ENCODE measurements around the gene CYSTM1.
"Not testable (repeated sequence)": the region's sequence is repeated elsewhere in the genome, so short reads cannot be mapped to it uniquely, and the experiment has no call there.

The CYSTM1 gene

GRCh38 chr5:140151144-140152021 lies 23.6 kb upstream of the CYSTM1 start:
- DNase-seq, result no peak

GRCh38 chr5:140152022-140152999 lies 22.7 kb upstream of the CYSTM1 start:
- no peak for DNase-seq

DNA sequence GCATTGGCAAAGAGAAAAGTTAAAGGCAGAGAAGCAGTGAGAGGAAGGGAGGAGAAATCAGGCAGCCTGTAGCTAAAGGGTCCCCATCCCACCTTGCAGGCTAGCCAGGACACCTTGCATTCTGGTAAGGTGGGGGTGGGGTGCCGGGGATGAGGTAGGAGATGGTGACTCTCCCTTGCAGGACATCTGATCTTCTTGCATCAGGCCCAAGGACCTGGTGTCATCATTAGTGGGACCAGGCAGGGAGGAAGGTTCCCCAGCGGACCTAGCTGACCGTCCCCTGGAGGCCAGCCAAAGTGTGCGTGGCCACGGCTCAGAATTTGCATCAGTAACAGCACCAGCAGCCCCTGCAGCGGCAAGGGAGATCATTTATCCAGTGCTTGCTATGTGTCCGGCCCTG lies 21.7 kb upstream of the CYSTM1 start:
- no peak for DNase-seq

GRCh38 chr5:140153905-140154304 lies 21.1 kb upstream of the CYSTM1 start:
- no peak for DNase-seq

- not testable (repeated sequence) for DNase-seq
These were observed 20.1 kb upstream of the CYSTM1 start for GRCh38 chr5:140154710-140155381.

DNA sequence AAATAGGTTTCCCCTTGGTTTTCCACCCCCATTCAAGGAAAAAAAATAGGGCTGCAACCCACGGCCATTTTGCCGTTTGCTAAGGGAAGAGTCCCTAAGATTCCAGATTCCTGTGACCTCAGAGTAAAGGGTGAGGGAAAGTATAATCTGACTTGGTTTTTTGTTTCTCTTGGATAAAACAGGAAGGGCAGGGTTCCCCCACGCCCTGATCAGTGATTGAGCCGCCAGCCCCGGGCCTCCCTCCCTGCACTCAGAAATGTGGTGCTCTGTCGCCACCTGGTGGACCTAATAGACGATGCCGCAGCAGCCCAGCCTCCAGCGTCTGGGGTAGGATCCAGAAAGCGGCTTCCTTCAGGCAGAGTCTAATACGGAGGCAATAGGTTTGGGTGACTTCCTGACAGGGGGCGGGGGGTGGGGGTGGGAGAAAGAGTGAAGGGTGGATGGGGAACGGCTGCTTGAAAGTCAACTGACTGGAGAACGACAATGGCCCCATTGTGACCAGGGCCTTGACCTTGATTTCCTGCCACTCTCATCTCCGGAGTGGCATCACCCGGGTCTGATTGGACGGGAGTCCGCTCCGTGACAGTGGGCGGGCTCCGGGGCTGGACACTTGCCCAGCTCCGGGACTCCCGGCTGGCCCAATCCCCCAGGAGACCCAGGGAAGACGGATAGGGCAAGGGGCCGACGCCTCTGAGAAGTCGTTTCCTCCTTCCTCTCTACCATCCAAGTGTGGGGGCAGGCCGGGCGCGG lies 17.8 kb upstream of the CYSTM1 start:
- DNase-seq, result no peak

DNA sequence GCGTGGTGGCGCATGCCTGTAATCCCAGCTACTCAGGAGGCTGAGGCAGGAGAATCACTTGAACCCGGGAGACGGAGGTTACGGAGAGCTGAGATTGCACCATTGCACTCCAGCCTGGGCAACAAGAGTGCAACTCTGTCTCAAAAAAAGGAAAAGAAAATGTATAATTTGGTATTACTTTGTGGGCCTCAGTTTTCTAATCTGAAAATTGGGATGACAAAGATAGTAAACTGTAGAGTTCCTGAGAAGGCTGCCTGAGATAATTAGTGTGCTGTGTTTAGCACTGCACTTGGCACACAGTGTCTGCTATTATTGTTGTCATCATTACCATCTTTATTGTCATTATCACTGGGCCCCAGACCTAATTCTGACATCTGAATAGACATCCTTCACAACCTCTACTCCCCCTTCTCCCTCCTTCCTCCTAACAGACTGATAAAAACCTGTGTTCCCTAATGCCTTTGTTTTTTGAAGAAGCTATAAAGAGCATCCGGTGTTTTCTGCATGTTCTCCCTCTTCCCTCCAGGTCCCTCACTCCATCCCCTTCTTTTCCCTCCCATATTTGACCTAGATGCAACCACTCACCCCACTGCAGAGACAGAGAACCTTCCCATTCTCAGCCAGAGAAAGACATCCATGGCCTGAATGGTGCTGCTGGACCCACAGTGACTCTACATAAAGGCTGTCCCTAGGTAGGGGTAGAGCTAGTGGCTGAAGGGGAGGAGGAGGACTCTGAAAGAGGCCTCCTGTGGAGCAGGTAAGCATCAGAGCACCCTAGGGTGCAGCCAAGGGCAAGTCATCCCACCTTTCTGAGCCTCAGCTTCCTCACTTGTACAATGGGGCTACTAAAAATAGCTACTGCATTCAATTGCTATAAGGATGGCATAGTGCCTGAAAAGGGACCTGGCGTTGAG lies 15.7 kb upstream of the CYSTM1 start:
- DNase-seq, result no peak

DNA sequence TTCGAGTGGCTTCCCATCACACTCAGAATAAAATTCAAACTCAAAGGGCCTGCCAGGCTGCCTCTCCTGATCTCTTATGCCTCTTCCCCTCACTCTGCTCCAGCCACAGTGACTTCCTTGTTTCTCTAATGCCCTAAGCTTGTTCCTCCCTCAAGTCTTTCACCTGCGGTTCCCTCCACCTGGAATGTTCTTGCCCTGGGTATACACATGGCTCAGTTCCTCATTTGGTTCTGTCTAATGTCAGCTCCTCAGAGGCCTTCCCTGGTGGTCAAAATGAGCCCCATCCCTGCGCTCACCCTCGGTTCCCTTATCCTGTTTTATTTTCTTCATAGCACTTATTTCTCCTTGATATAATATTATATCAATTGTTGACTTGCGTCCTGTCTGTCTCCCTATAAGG lies 12.7 kb upstream of the CYSTM1 start:
- DNase-seq, result no peak

- DNase-seq, result no peak
These were observed 12.2 kb upstream of the CYSTM1 start for GRCh38 chr5:140162781-140163180.

- no peak for DNase-seq
These were observed 9.7 kb upstream of the CYSTM1 start for GRCh38 chr5:140165101-140165922.

DNA sequence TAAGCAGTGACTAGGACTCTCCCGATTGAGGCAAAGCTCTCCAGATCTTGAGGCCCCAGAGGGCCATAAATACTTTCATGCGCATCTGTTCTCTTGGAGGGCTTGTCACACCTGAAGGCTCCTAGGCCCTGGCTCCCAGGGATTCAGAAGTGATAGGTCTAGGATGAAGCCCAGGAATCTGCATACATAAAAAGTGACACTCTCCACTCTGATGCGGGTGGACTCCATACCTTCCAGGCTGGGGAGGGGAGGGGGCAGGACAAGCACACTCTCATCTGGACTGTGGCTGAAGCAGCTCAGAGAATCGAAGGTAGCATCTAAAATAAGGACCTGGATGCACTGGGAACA lies 9.1 kb upstream of the CYSTM1 start:
- no peak for DNase-seq

DNA sequence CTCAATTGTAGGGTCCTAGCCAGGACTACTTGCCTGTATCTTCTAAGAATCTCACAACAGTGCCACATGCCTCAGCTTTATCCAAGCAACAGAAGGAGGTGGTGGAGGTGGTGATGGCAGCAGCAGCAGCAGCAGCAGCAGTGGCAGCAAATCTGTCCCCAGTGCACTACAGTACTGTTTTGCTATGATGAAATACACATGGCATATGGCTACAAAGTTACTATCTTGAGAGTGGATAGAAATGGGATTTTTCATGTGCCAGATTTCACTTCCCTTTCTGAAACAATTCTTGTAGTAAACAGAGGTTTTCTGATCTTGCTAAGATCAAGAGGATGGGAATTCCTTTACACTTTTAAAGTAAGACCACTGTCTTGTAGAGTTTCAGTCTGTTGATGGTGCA lies 8.1 kb upstream of the CYSTM1 start:
- DNase-seq, result no peak

GRCh38 chr5:140168371-140168770 lies 6.6 kb upstream of the CYSTM1 start:
- DNase-seq, result no peak

DNA sequence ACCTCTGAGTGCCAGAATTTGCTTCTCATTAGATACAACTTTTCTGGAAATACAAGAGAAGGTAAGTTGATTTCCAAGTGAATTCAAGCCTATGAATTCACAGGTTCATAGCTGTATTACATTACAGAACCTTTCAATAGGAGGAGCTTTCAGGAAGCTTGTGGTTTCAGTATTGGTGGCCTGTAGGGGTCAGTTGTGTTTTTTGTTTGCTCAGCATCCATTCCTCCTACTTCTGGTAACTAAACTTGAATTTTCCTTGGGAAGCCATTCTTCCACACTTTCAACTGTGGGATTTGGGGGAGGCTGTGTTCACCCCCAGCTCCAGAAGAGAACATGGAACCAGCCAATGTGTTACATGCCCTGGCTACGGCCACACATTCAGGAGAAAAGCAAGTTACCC lies 5.6 kb upstream of the CYSTM1 start:
- no peak for DNase-seq

GRCh38 chr5:140172483-140172882 lies 2.5 kb upstream of the CYSTM1 start:
- no peak for DNase-seq

GRCh38 chr5:140174014-140174413 lies 974 bp upstream of the CYSTM1 start:
- no peak for DNase-seq

GRCh38 chr5:140175367-140176030 lies 511 bp downstream of the CYSTM1 start:
- no peak for DNase-seq

GRCh38 chr5:140176031-140176387 lies 1.0 kb downstream of the CYSTM1 start:
- no peak for DNase-seq

DNA sequence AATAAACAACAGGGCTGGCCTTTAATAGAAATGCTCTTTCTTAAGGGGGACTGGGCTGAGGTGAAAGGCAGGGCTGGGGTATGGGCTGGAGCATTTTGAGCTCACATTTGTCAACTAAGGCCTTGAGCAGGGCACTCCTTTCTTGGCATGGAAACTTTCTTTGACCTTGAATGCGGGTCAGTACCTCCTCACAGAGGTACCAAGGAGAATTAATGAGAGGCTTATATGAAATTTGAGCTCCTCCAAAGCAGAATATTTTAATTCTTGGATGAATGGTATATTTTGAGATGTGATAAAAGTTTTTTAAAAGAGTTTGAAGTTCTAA lies 3.1 kb downstream of the CYSTM1 start:
- no peak for DNase-seq

GRCh38 chr5:140178482-140179116 lies 3.6 kb downstream of the CYSTM1 start:
- no peak for DNase-seq
